GM21360 (cell line): ENCODE results near the gene NPC2.
"Not testable (repeated sequence)": the region's sequence is repeated elsewhere in the genome, so short reads cannot be mapped to it uniquely, and the experiment has no call there.

Experiments used
- ATAC-seq: cut with Tn5 transposase; IDR thresholded peaks from one replicate; pipeline ENCODE4 v1.9.1; 2021; ENCODE audit warnings: mild to moderate bottlenecking, moderate library complexity; ENCODE audit not compliant: unreplicated experiment

The NPC2 gene

GRCh38 chr14:74472601-74473000, 20.5 kb downstream of the NPC2 start:
- no peak for ATAC-seq

- no peak for ATAC-seq
Observed at GRCh38 chr14:74469548-74470518, 23.3 kb downstream of the NPC2 start.

- ATAC-seq, result no peak
Observed at GRCh38 chr14:74468513-74468912, 24.6 kb downstream of the NPC2 start.

GRCh38 chr14:74465335-74465734, 27.8 kb downstream of the NPC2 start:
- no peak for ATAC-seq

- ATAC-seq, result no peak
Observed at GRCh38 chr14:74464785-74465184, 28.3 kb downstream of the NPC2 start.

GRCh38 chr14:74463697-74464096, 29.4 kb downstream of the NPC2 start:
- ATAC-seq, result no peak

GRCh38 chr14:74462993-74463392, 30.1 kb downstream of the NPC2 start:
- ATAC-seq, result no peak

- ATAC-seq, result no peak
Observed at GRCh38 chr14:74459976-74460375, 33.1 kb downstream of the NPC2 start.

GRCh38 chr14:74459289-74459946, 33.7 kb downstream of the NPC2 start:
- no peak for ATAC-seq

- ATAC-seq, result no peak
Observed at GRCh38 chr14:74457565-74457895, 35.6 kb downstream of the NPC2 start.

GRCh38 chr14:74456684-74457564, 36.2 kb downstream of the NPC2 start:
- no peak for ATAC-seq

- not testable (repeated sequence) for ATAC-seq
Observed at GRCh38 chr14:74454397-74454796, 38.7 kb downstream of the NPC2 start.

GRCh38 chr14:74444866-74445265, 48.2 kb downstream of the NPC2 start:
- ATAC-seq, result no peak

- no peak for ATAC-seq
Observed at GRCh38 chr14:74442757-74443156, 50.3 kb downstream of the NPC2 start.

- no peak for ATAC-seq
Observed at GRCh38 chr14:74441113-74441512, 52.0 kb downstream of the NPC2 start.

- ATAC-seq, result no peak
Observed at GRCh38 chr14:74438351-74438915, 54.7 kb downstream of the NPC2 start.

- ATAC-seq, result no peak
Observed at GRCh38 chr14:74437496-74438053, 55.5 kb downstream of the NPC2 start.

- ATAC-seq, result no peak
Observed at GRCh38 chr14:74434294-74434693, 58.8 kb downstream of the NPC2 start.

- no peak for ATAC-seq
Observed at GRCh38 chr14:74429991-74430390, 63.1 kb downstream of the NPC2 start.
